GM12892 (cell line): ENCODE results near the gene MBNL1.

Source experiments
- POLR2A ChIP-seq: IDR thresholded peaks from 2 replicates; pipeline ENCODE4 v1.6.1; 2011; ENCODE audit warnings: low read depth, low read length, control low read depth
- POLR2AphosphoS5 ChIP-seq: IDR thresholded peaks from 2 replicates; pipeline ENCODE4 v1.6.1; 2011; ENCODE audit warnings: low read depth, low read length, control low read depth
- TAF1 ChIP-seq: IDR thresholded peaks from 2 replicates; pipeline ENCODE4 v1.6.1; 2011; ENCODE audit warnings: low read depth, mild to moderate bottlenecking, control low read depth, low read length, borderline replicate concordance

DNA sequence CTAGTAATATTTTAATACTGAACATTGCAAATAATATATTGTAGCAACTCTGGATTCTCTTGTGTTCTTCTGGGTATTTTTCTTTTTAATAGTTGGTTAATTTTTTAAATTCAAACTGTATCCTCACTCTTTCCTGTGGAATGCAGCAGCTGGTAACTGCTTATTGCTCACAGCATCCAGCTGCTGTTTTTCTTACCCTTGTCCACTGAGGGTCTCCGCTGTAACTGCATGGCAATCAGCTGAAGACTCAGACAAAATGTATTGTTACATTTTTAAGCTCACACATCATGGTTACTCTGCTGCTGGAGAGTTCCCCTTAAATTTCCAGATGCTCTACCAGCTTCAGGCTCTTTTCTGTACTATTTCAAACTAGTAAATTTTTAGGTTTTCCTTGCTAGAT lies 227.6 kb downstream of the MBNL1 start:
- TF ChIP-seq TAF1 (no peak), POLR2A (no peak), POLR2AphosphoS5 (no peak)
